Esophagus muscularis mucosa (tissue), 4 donors: ENCODE results near the gene MPI. TPM values are rescaled to one million over a fixed set of nuclear protein-coding genes. Genes with fewer than 3 reads are reported as not detected.
"Not testable (repeated sequence)": the region's sequence is repeated elsewhere in the genome, so short reads cannot be mapped to it uniquely, and the experiment has no call there.

ENCODE experiments used
- DNase-seq: peaks from one replicate; pipeline ENCODE4 v3.0.0-alpha.2; 2017; ENCODE audit errors: extremely low spot score
- H3K27ac ChIP-seq, 4 donors: fragments of 200-600 bp; sonication (generic); replicated peaks in 1 of 4; 1 replicate in 3 of 4; 2 replicates in 1 of 4; pipeline ENCODE4 v1.5.1; 2016 to 2019; ENCODE audit warnings: mild to moderate bottlenecking in 1 of 4
- H3K27me3 ChIP-seq, 4 donors: fragments of 200-600 bp; sonication (generic); one replicate each; pipeline versions ENCODE4 v1.5.1 to v1.6.0; 2016 to 2019
- H3K36me3 ChIP-seq, 4 donors: fragments of 200-600 bp; sonication (generic); one replicate each; pipeline ENCODE4 v1.5.1; 2016 to 2019
- H3K4me1 ChIP-seq, 4 donors: fragments of 200-600 bp; sonication (generic); one replicate each; pipeline ENCODE4 v1.5.1; 2016 to 2019
- H3K4me3 ChIP-seq, 4 donors: fragments of 200-600 bp; sonication (generic); 1 replicate in 2 of 4; 2 replicates in 2 of 4; pipeline ENCODE4 v1.5.1; 2016 to 2019; ENCODE audit warnings: mild to moderate bottlenecking in 4 of 4, moderate library complexity in 1 of 4
- H3K9me3 ChIP-seq, 4 donors: fragments of 200-600 bp; sonication (generic); 1 replicate in 3 of 4; 2 replicates in 1 of 4; pipeline ENCODE4 v1.5.1; 2016 to 2019
- CTCF ChIP-seq, 3 experiments: fragments of 200-600 bp in 2 of 3; fragments of 450-650 bp in 1 of 3; sonication (generic) in 2 of 3; IDR thresholded peaks; one replicate each; pipeline ENCODE4 v1.5.1; 2017 to 2019; ENCODE audit warnings: antibody characterized with exemption in 3 of 3, mild to moderate bottlenecking in 2 of 3, moderate library complexity in 1 of 3
- EP300 ChIP-seq: sonication (generic); formaldehyde crosslinking; IDR thresholded peaks from one replicate; pipeline ENCODE4 v1.6.1; 2017; ENCODE audit warnings: antibody characterized with exemption
- POLR2A ChIP-seq: fragments of 450-650 bp; IDR thresholded peaks from one replicate; pipeline ENCODE4 v1.6.1; 2017; ENCODE audit warnings: antibody characterized with exemption, moderate library complexity, mild to moderate bottlenecking, low read depth
- POLR2AphosphoS5 ChIP-seq, 2 donors: sonication (generic); formaldehyde crosslinking; IDR thresholded peaks; one replicate each; pipeline ENCODE4 v1.6.1; 2017; ENCODE audit warnings: antibody characterized with exemption in 2 of 2
- WGBS: methylation state at CpG from one replicate; pipeline ENCODE4 v1.1.5; 2018; 5-methylcytosine and 5-hydroxymethylcytosine counted together
- intact Hi-C: fragments of 100-400 bp; cut with DNase I; formaldehyde crosslinking; loops from one replicate; pipeline ENCODE4 v1.15.1; 2023
- total RNA-seq, 4 donors: library from RNA; depleted of rRNA; stranded (reverse); fragments of >200 nt; gene quantifications; one replicate each; pipeline versions ENCODE4 v1.1.0 to v1.2.1, GENCODE V29; 2016

MPI gene
- total RNA-seq, 4 donors from 2014 or later = 37.4 to 50.7 (median 44.0) TPM

- Histone ChIP-seq H3K27ac (no peak overlapping the region), H3K27me3 (no peaks in the 10 kb centered on the region), H3K4me1 (peaks cover 0 to 8% (median 6%) of the 10 kb centered on the region in 4 donors), H3K4me3 (no peak overlapping the region), H3K9me3 (no peaks in the 10 kb centered on the region), H3K36me3 (no peaks in the 10 kb centered on the region)
- intact Hi-C loops = no loop called here
- 65% methylated on average over 4 of the region's 4 CpGs for WGBS
- TF ChIP-seq CTCF (IDR thresholded peaks at IDR 0.05) = no peak
- TF ChIP-seq EP300 = no peak
- no peak for DNase-seq
Measured at GRCh38 chr15:74878273-74878672, 11.6 kb upstream of the MPI start.

GRCh38 chr15:74882528-74882927 lies 7.3 kb upstream of the MPI start:
- H3K9me3 ChIP-seq = no peaks in the 10 kb centered on the region
- no peaks in the 10 kb centered on the region for H3K27me3 ChIP-seq
- 90% methylated on average over 6 of the region's 6 CpGs for WGBS
- DNase-seq = no peak
- intact Hi-C loops = no loop called here
- no peak overlapping the region for H3K4me3 ChIP-seq
- no peaks in the 10 kb centered on the region for H3K4me1 ChIP-seq
- H3K27ac ChIP-seq = no peak overlapping the region
- no peaks in the 10 kb centered on the region for H3K36me3 ChIP-seq
- no peak for TF ChIP-seq EP300

GRCh38 chr15:74884428-74885223 lies 5.2 kb upstream of the MPI start:
- H3K4me3 ChIP-seq = no peak overlapping the region
- H3K36me3 ChIP-seq = no peaks in the 10 kb centered on the region
- WGBS = 83% methylated on average over 4 of the region's 4 CpGs
- intact Hi-C loops = no loop called here
- H3K4me1 ChIP-seq = peaks cover 4 to 12% (median 12%) of the 10 kb centered on the region in 4 donors
- no peak for DNase-seq
- no peaks in the 10 kb centered on the region for H3K27me3 ChIP-seq
- H3K9me3 ChIP-seq = no peaks in the 10 kb centered on the region
- no peak overlapping the region for H3K27ac ChIP-seq
- TF ChIP-seq POLR2A = no peak
- TF ChIP-seq EP300 = no peak
- no peak for TF ChIP-seq POLR2AphosphoS5 (IDR thresholded peaks at IDR 0.05)
- no peak for TF ChIP-seq CTCF (IDR thresholded peaks at IDR 0.05)

GRCh38 chr15:74885461-74885860 lies 4.4 kb upstream of the MPI start:
- no peak for DNase-seq
- Histone ChIP-seq H3K9me3 (no peaks in the 10 kb centered on the region), H3K27me3 (no peaks in the 10 kb centered on the region), H3K27ac (no peak overlapping the region), H3K4me1 (peaks cover 6 to 16% (median 15%) of the 10 kb centered on the region in 4 donors), H3K4me3 (no peak overlapping the region), H3K36me3 (no peaks in the 10 kb centered on the region)
- 89% methylated on average over 5 of the region's 5 CpGs for WGBS
- intact Hi-C loops = no loop called here
- TF ChIP-seq EP300 = no peak
- TF ChIP-seq POLR2AphosphoS5 (IDR thresholded peaks at IDR 0.05) = no peak
- TF ChIP-seq CTCF (IDR thresholded peaks at IDR 0.05) = no peak
- no peak for TF ChIP-seq POLR2A

- H3K27ac ChIP-seq, H3K27me3 ChIP-seq, H3K9me3 ChIP-seq, intact Hi-C loops, DNase-seq, H3K4me3 ChIP-seq: not testable (repeated sequence)
- 93% methylated on average over 5 of the region's 10 CpGs for WGBS
- H3K36me3 ChIP-seq = peaks cover 0 to 16% (median 11%) of the 10 kb centered on the region in 4 donors
- peaks cover 14 to 24% (median 22%) of the 10 kb centered on the region in 4 donors for H3K4me1 ChIP-seq
Measured at GRCh38 chr15:74887537-74888193, 2.2 kb upstream of the MPI start.
